Activated CD4-positive, CD25-positive, alpha-beta regulatory T cell treated with anti-CD3 and anti-CD28 coated beads, Interleukin-2, amount 50 U/mL, for 24 hours (primary cell): ENCODE results near the gene LUZP1.
A peak's percentile ranks its signal among the peaks of the same experiment; 100 is the strongest.

Source experiments
- ATAC-seq, 2 donors: fragments of 150-1000 bp; cut with Tn5 transposase; one replicate each; pipeline ENCODE4 v1.10.0; 2021; ENCODE audit warnings: mild to moderate bottlenecking in 1 of 2, moderate library complexity in 1 of 2

The LUZP1 gene

GRCh38 chr1:23150742-23151141 is 17.9 kb downstream of the LUZP1 start:
- no peak for ATAC-seq

GRCh38 chr1:23150125-23150524 is 18.5 kb downstream of the LUZP1 start:
- no peak for ATAC-seq

DNA sequence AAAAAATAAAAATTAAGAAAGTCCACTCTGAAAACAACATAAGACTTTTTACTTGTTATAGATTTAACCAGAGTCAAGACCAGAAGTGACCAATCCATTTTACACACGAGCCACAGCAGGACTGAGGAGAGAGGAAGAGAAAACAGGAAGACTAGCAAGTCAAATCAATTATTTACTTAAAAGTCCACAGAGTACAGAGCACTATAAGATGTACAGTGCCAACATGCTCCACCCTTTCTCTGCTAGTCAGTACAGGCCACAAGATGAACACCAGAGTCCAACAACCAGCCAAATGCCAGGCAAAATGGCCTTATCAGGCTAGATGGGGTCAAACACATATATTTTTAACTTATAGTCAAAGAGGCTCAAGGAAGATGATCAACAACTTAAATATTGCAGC is 19.5 kb downstream of the LUZP1 start:
- ATAC-seq, result no peak

GRCh38 chr1:23148084-23148483 is 20.6 kb downstream of the LUZP1 start:
- peak; percentile 97 for ATAC-seq

DNA sequence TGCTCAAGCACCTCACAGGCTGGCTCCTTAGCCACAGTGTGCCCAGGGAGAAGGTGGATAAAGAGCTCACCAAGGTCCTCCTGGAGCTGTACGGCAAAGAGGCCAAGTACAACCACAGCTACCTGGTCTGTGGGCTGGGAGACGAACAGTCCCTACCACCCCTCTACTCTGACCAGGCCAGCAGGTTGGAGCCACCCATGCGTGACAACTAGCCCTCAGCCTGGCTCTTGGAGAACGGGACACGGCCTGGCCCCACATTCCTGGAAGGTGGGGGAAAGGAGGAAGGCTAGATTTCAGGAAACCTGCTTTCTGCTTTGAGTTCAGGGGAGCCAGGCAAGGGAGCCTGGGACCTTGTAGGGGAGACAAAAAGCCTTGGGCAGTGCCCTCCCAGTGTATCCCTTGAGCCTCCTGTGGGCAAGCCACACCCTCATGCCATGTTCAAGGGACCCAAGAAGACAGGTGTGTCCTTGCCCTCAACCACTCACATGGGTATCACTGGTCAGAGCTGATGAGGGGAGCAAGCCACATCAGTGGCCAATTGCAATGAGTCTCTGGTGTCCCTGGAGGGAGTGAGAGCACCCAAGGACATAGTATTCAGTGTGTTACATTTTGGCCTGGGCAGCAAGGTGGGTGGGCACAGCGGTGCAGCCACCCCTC is 27.6 kb downstream of the LUZP1 start:
- no peak for ATAC-seq

DNA sequence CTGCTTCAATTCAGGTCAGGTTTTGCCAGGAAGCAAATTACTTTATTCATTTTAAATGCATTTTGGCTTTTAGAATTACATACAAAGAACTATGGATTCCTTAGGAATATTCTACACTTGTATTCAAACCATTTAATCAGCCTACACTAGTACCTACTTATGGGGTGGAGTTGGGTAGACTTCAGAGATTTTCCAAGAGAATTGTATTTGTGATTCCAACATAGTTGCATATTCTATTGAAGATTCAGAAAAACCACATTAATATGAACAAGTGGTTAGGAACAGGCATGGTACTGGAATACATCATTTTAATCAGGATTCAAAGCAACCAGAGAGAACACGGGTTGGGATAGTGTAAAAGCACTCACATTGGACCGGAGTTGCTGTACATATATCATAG is 33.4 kb downstream of the LUZP1 start:
- no peak for ATAC-seq

DNA sequence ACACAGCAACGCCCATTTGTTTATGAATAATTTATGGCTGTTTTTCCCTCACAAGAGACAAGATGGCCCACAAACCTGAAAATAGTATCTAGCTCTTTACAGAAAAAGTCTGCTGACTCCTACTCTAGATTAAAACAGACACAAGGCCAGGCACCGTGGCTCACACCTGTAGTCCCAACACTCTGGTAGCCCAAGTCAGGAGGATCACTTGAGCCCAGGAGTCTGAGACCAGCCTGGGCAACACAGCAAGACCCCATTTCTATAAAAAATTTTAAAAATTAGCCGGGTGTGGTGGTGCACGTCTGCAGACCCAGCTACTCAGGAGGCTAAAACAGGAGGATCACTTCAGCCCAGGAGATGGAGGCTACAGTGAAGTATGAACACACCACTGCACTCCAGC is 34.6 kb downstream of the LUZP1 start:
- ATAC-seq, result no peak

GRCh38 chr1:23133587-23133986 is 35.1 kb downstream of the LUZP1 start:
- ATAC-seq, result no peak

GRCh38 chr1:23132033-23132432 is 36.6 kb downstream of the LUZP1 start:
- peak; percentile 94 to 98 for ATAC-seq

DNA sequence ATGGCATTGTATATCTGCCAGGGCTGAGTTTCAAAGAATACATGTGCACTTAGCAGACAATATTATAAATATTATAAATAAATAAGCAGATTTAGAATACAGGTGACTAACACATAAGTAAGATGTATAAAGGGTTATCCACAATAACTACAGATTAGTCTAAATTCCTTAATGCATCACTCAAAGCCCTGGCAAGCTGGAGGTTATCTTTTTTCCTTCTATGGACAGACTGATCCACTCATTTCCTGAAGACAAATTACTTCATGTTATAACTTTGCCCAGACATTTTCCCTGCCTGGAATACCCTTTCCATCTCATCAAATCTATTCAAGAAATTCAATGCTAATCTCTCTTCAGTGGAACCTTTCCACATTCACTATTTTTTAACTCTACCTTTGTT is 38.8 kb downstream of the LUZP1 start:
- ATAC-seq, result no peak

- no peak for ATAC-seq
Measured at GRCh38 chr1:23126801-23127200, 41.9 kb downstream of the LUZP1 start.

DNA sequence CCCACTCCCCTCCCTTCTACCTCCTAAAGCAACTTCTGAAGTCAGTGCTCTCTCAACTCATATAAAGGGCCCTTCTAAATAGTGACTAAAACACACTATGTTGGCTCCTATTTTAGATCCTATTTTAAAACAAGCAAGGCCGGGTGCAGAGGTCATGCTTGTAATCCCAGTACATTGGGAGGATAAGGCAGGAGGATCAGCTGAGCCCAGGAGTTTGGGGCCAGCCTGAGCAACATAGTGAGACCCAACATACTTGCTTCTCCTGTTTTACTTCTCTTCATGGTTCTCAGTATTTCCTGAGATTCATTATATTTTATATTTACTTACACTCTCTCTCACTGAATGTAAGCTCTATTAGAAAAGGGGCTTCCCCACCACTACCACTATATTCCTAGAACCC is 42.5 kb downstream of the LUZP1 start:
- peak in 1 of 2 donors; percentile 21 for ATAC-seq

DNA sequence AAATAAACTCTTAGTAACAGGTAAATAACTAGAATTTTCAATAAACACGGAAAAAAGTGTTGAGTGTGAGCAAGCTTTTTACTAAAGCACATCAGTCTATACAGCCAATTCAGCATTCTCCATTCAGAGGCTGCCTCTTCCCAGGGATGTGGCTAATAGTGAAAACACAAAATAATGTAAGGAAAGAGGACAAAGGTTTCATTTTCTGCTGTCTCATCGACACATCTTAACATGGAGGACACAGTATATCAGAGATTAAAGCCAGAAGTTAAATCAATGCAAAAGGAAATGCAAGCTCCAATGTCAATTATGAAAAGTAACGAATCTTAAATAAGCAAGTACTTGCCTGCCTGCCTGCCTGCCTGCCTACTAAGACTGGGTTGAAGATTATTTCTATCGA is 43.2 kb downstream of the LUZP1 start:
- ATAC-seq, result no peak

DNA sequence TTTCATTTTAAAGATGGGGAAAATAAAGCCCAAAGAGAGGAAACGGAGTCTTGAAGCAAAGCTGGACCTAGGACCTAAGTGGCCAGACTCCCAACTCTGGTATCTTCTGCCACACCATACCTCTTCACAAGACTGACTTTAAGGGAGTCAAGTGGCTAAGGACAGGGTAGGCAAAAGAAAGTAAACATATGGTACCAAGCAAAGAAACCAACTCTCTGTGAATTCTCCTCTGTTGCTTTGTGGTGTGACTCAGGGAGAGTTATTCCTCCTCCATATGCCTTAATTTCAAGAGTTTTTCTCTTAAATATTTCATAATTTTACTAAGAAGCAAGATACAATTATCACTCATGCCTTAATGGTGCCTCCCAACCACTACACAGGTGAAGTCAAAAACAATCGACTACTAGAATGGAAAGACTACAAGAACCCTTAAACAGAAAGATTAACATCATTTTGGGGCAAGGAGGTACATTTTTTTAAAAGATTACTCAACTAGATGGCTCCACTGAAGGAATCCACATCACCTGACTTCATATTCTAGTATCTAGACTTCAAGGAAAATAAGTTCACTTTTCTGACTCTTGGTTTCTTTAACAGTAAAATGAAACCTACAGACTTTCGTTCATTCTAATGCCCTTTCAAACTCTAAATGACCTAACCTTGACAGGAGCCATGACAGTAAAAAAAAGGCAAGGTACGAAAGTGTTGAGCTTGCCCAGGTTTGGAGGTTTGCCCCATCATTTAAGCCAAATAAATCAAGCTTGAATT is 44.2 kb downstream of the LUZP1 start:
- peak; percentile 79 to 83 for ATAC-seq

DNA sequence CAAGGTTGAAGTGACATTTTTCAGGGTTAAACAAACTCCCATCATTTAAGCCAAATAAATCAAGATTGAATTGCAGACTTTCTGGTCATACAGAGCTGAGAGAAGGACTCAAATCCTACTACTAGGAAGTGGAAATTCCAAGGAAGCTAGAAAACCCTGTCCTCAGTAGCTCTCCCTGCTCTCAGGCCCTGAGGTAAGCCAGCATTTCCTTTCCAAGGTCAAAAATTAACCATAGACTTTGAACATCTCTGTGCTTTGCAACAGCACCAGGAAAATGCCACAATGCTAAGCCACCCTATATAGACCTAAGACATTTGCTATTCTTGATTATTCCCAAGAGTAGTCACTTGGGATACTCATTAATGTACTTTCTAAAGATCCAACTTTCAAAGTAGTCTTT is 45.1 kb downstream of the LUZP1 start:
- no peak for ATAC-seq

- ATAC-seq, result no peak
Measured at GRCh38 chr1:23122796-23123195, 45.9 kb downstream of the LUZP1 start.

- no peak for ATAC-seq
Measured at GRCh38 chr1:23122023-23122748, 46.5 kb downstream of the LUZP1 start.

- ATAC-seq, result no peak
Measured at GRCh38 chr1:23120383-23120782, 48.3 kb downstream of the LUZP1 start.

- peak; percentile 79 to 88 for ATAC-seq
Measured at GRCh38 chr1:23118957-23119792, 49.5 kb downstream of the LUZP1 start.

- no peak for ATAC-seq
Measured at GRCh38 chr1:23118407-23118806, 50.2 kb downstream of the LUZP1 start.

- ATAC-seq, result no peak
Measured at GRCh38 chr1:23116921-23117699, 51.5 kb downstream of the LUZP1 start.

- no peak for ATAC-seq
Measured at GRCh38 chr1:23116216-23116836, 52.3 kb downstream of the LUZP1 start.
